ENCODE data around the gene CEP72. TPM values are rescaled to one million over a fixed set of nuclear protein-coding genes. Genes with fewer than 3 reads are reported as not detected.
A peak's percentile ranks its signal among the peaks of the same experiment; 100 is the strongest.

The CEP72 gene
- total RNA-seq, 1 donor from 2014 or later, result 11.9 TPM

GRCh38 chr5:568061-568781, 43.9 kb upstream of the CEP72 start:
- Mint-ChIP-seq H3K4me3 (ENCODE audit: unreplicated experiment) (peak overlapping the region; percentile 49), H3K9me3 (ENCODE audit: unreplicated experiment) (no peaks in the 10 kb centered on the region), H3K27me3 (ENCODE audit: unreplicated experiment) (peaks cover 18% of the 10 kb centered on the region), H3K4me1 (ENCODE audit: unreplicated experiment) (no peaks in the 10 kb centered on the region), H3K36me3 (ENCODE audit: low read depth, unreplicated experiment) (peaks cover 3% of the 10 kb centered on the region), H3K27ac (ENCODE audit: unreplicated experiment) (no peak overlapping the region)
- DNase-seq (ENCODE audit: low spot score), result no peak
- TF ChIP-seq CTCF (IDR thresholded peaks at IDR 0.05; ENCODE audit: unreplicated experiment), result no peak

- no peak for TF ChIP-seq CTCF (IDR thresholded peaks at IDR 0.05; ENCODE audit: unreplicated experiment)
- no peaks in the 10 kb centered on the region for H3K4me1 Mint-ChIP-seq (ENCODE audit: unreplicated experiment)
- no peak overlapping the region for H3K4me3 Mint-ChIP-seq (ENCODE audit: unreplicated experiment)
- H3K27ac Mint-ChIP-seq (ENCODE audit: unreplicated experiment), result no peak overlapping the region
- H3K27me3 Mint-ChIP-seq (ENCODE audit: unreplicated experiment), result peaks cover 20% of the 10 kb centered on the region
- H3K9me3 Mint-ChIP-seq (ENCODE audit: unreplicated experiment), result no peaks in the 10 kb centered on the region
- no peak for DNase-seq (ENCODE audit: low spot score)
- H3K36me3 Mint-ChIP-seq (ENCODE audit: low read depth, unreplicated experiment), result peaks cover 3% of the 10 kb centered on the region
Observed at GRCh38 chr5:568809-569208, 43.3 kb upstream of the CEP72 start.

GRCh38 chr5:569358-569867, 42.7 kb upstream of the CEP72 start:
- Mint-ChIP-seq H3K4me1 (ENCODE audit: unreplicated experiment) (no peaks in the 10 kb centered on the region), H3K27me3 (ENCODE audit: unreplicated experiment) (peaks cover 20% of the 10 kb centered on the region), H3K9me3 (ENCODE audit: unreplicated experiment) (no peaks in the 10 kb centered on the region), H3K36me3 (ENCODE audit: low read depth, unreplicated experiment) (peaks cover 3% of the 10 kb centered on the region), H3K27ac (ENCODE audit: unreplicated experiment) (no peak overlapping the region), H3K4me3 (ENCODE audit: unreplicated experiment) (no peak overlapping the region)
- no peak for TF ChIP-seq CTCF (IDR thresholded peaks at IDR 0.05; ENCODE audit: unreplicated experiment)
- no peak for DNase-seq (ENCODE audit: low spot score)

GRCh38 chr5:569868-570361, 42.2 kb upstream of the CEP72 start:
- Mint-ChIP-seq H3K9me3 (ENCODE audit: unreplicated experiment) (no peaks in the 10 kb centered on the region), H3K27ac (ENCODE audit: unreplicated experiment) (no peak overlapping the region), H3K36me3 (ENCODE audit: low read depth, unreplicated experiment) (peaks cover 3% of the 10 kb centered on the region), H3K4me1 (ENCODE audit: unreplicated experiment) (no peaks in the 10 kb centered on the region), H3K4me3 (ENCODE audit: unreplicated experiment) (no peak overlapping the region), H3K27me3 (ENCODE audit: unreplicated experiment) (peaks cover 20% of the 10 kb centered on the region)
- TF ChIP-seq CTCF (IDR thresholded peaks at IDR 0.05; ENCODE audit: unreplicated experiment), result no peak
- no peak for DNase-seq (ENCODE audit: low spot score)

- Mint-ChIP-seq H3K27ac (ENCODE audit: unreplicated experiment) (no peak overlapping the region), H3K9me3 (ENCODE audit: unreplicated experiment) (no peaks in the 10 kb centered on the region), H3K36me3 (ENCODE audit: low read depth, unreplicated experiment) (peaks cover 8% of the 10 kb centered on the region), H3K4me1 (ENCODE audit: unreplicated experiment) (no peaks in the 10 kb centered on the region), H3K4me3 (ENCODE audit: unreplicated experiment) (no peak overlapping the region), H3K27me3 (ENCODE audit: unreplicated experiment) (peaks cover 20% of the 10 kb centered on the region)
- DNase-seq (ENCODE audit: low spot score), result no peak
- TF ChIP-seq CTCF (IDR thresholded peaks at IDR 0.05; ENCODE audit: unreplicated experiment), result no peak
Observed at GRCh38 chr5:570446-570845, 41.7 kb upstream of the CEP72 start.

All from endothelial cell (in vitro differentiated cells).